ENCODE measurements around the gene MORN1.

GRCh38 chr1:2353551-2354438 is 37.6 kb downstream of the MORN1 start:
- TF ChIP-seq POLR2A (IDR thresholded peaks at IDR 0.05; ENCODE audit: low read depth, low read length), result no peak
- no peak for TF ChIP-seq POLR2AphosphoS5 (IDR thresholded peaks at IDR 0.05; ENCODE audit: low read depth, low read length)
- TF ChIP-seq TAF1 (IDR thresholded peaks at IDR 0.05; ENCODE audit: borderline replicate concordance, low read depth, low read length), result no peak

All from GM12892 (cell line).